T-helper 2 cell (primary cell): Measurements from ENCODE around the gene BLOC1S2.
"Not testable (repeated sequence)": the region's sequence is repeated elsewhere in the genome, so short reads cannot be mapped to it uniquely, and the experiment has no call there.

Experiments
- DNase-seq, 5 experiments: peaks; one replicate each; pipeline versions ENCODE4 v3.0.0 to v3.0.0-alpha.2; 2012 to 2022

Gene BLOC1S2

GRCh38 chr10:100289641-100290040 is 3.2 kb upstream of the BLOC1S2 start:
- DNase-seq: no peak

- DNase-seq: no peak
These were observed 1.7 kb upstream of the BLOC1S2 start for GRCh38 chr10:100288196-100288595.

- DNase-seq: no peak
These were observed 1.3 kb upstream of the BLOC1S2 start for GRCh38 chr10:100287756-100288155.

GRCh38 chr10:100285326-100285725 is 1.2 kb downstream of the BLOC1S2 start:
- not testable (repeated sequence) for DNase-seq

- DNase-seq: no peak
These were observed 3.6 kb downstream of the BLOC1S2 start for GRCh38 chr10:100282907-100283306.

GRCh38 chr10:100276971-100277370 is 9.5 kb downstream of the BLOC1S2 start:
- DNase-seq: not testable (repeated sequence)

- peak; percentile 44 to 87 (median 62) for DNase-seq
These were observed 19.0 kb downstream of the BLOC1S2 start, which contains the start of gene CWF19L1 for GRCh38 chr10:100267239-100268104. Gene CWF19L1, minus strand, starts transcription at chr10:100267638. Its CDS starts 45 bp downstream, at chr10:100267593.

- no peak for DNase-seq
These were observed 20.5 kb downstream of the BLOC1S2 start for GRCh38 chr10:100265821-100266485.

GRCh38 chr10:100254191-100254590 is 32.3 kb downstream of the BLOC1S2 start:
- DNase-seq: no peak

GRCh38 chr10:100253041-100253440 is 33.4 kb downstream of the BLOC1S2 start:
- no peak for DNase-seq

- DNase-seq: no peak
These were observed 37.7 kb downstream of the BLOC1S2 start for GRCh38 chr10:100248820-100249219.

- DNase-seq: no peak
These were observed 40.8 kb downstream of the BLOC1S2 start for GRCh38 chr10:100245484-100246220.

- DNase-seq: no peak
These were observed 46.6 kb downstream of the BLOC1S2 start for GRCh38 chr10:100239851-100240250.

GRCh38 chr10:100238429-100238828 is 48.1 kb downstream of the BLOC1S2 start:
- DNase-seq: no peak

- no peak for DNase-seq
These were observed 54.4 kb downstream of the BLOC1S2 start for GRCh38 chr10:100232101-100232500.

GRCh38 chr10:100229819-100230422 is 56.6 kb downstream of the BLOC1S2 start:
- peak in 1 of 5 experiments; percentile 5 for DNase-seq

- DNase-seq: no peak
These were observed 62.6 kb downstream of the BLOC1S2 start for GRCh38 chr10:100223879-100224278.
